SK-N-SH treated with all-trans-retinoic acid at 6 μM for 48 hours (cell line): ENCODE measurements around the gene KNCN.

Experiments
- ATAC-seq: fragments of 200-7000 bp; cut with Tn5 transposase; 3 replicates; pipeline ENCODE4 v1.9.1; 2020; ENCODE audit warnings: mild to moderate bottlenecking, moderate library complexity
- ARNTL ChIP-seq: fragments of 450-650 bp; formaldehyde crosslinking; IDR thresholded peaks from 2 replicates; pipeline ENCODE4 v1.5.0; 2020; ENCODE audit warnings: low read depth, mild to moderate bottlenecking, moderate library complexity, borderline replicate concordance
- BACH2 ChIP-seq: fragments of 250-450 bp; sonication (Bioruptor Pico); IDR thresholded peaks from 2 replicates; pipeline ENCODE4 v1.9.0; 2021; ENCODE audit warnings: mild to moderate bottlenecking, borderline replicate concordance
- CSDC2 ChIP-seq: fragments of 250-450 bp; sonication (Bioruptor Pico); IDR thresholded peaks from 2 replicates; pipeline ENCODE4 v1.5.0; 2020; ENCODE audit warnings: mild to moderate bottlenecking, moderate library complexity
- CSRNP3 ChIP-seq: fragments of 250-450 bp; sonication (Bioruptor Pico); IDR thresholded peaks from 2 replicates; pipeline ENCODE4 v1.5.1; 2021; ENCODE audit warnings: mild to moderate bottlenecking, moderate library complexity
- ESRRG ChIP-seq: fragments of 250-450 bp; sonication (Bioruptor Pico); IDR thresholded peaks from 2 replicates; pipeline ENCODE4 v1.6.1; 2021; ENCODE audit warnings: mild to moderate bottlenecking
- OSR1 ChIP-seq: fragments of 250-450 bp; sonication (Bioruptor Pico); IDR thresholded peaks from 2 replicates; pipeline ENCODE4 v1.8.0; 2022; ENCODE audit warnings: moderate library complexity, mild to moderate bottlenecking, inconsistent platforms
- PATZ1 ChIP-seq: fragments of 250-450 bp; sonication (Bioruptor Pico); IDR thresholded peaks from 2 replicates; pipeline ENCODE4 v1.8.0; 2020; ENCODE audit warnings: mild to moderate bottlenecking, moderate library complexity, borderline replicate concordance
- POU6F1 ChIP-seq: fragments of 250-450 bp; sonication (Bioruptor Pico); IDR thresholded peaks from 2 replicates; pipeline ENCODE4 v1.8.0; 2021; ENCODE audit warnings: low read depth, mild to moderate bottlenecking, moderate library complexity, borderline replicate concordance
- PPARA ChIP-seq: fragments of 250-450 bp; sonication (Bioruptor Pico); IDR thresholded peaks from 2 replicates; pipeline ENCODE4 v1.5.0; 2020; ENCODE audit warnings: mild to moderate bottlenecking, borderline replicate concordance
- RARB ChIP-seq: fragments of 250-450 bp; sonication (Bioruptor Pico); IDR thresholded peaks from 2 replicates; pipeline ENCODE4 v1.8.0; 2021; ENCODE audit warnings: mild to moderate bottlenecking, moderate library complexity
- SNAI2 ChIP-seq: fragments of 250-450 bp; sonication (Bioruptor Pico); IDR thresholded peaks from 2 replicates; pipeline ENCODE4 v1.5.0; 2020; ENCODE audit warnings: mild to moderate bottlenecking, moderate library complexity
- TOX ChIP-seq: fragments of 250-450 bp; sonication (Bioruptor Pico); IDR thresholded peaks from 2 replicates; pipeline ENCODE4 v1.8.0; 2021; ENCODE audit warnings: mild to moderate bottlenecking, moderate library complexity, borderline replicate concordance
- ZC3H10 ChIP-seq: fragments of 250-450 bp; sonication (Bioruptor Pico); IDR thresholded peaks from 2 replicates; pipeline ENCODE4 v1.5.1; 2021; ENCODE audit warnings: mild to moderate bottlenecking, moderate library complexity
- ZFP3 ChIP-seq: fragments of 250-450 bp; sonication (Bioruptor Pico); IDR thresholded peaks from 2 replicates; pipeline ENCODE4 v1.5.0; 2020; ENCODE audit warnings: mild to moderate bottlenecking, moderate library complexity
- ZFP30 ChIP-seq: fragments of 450-650 bp; formaldehyde crosslinking; IDR thresholded peaks from 2 replicates; pipeline ENCODE4 v1.5.0; 2022; ENCODE audit warnings: mild to moderate bottlenecking, moderate library complexity
- ZNF565 ChIP-seq: fragments of 450-650 bp; formaldehyde crosslinking; conservative IDR thresholded peaks from 2 replicates; pipeline ENCODE4 v1.5.0; 2020; ENCODE audit warnings: low read depth, mild to moderate bottlenecking, moderate library complexity
- ZNF70 ChIP-seq: fragments of 450-650 bp; formaldehyde crosslinking; IDR thresholded peaks from 2 replicates; pipeline ENCODE4 v1.5.0; 2020; ENCODE audit warnings: mild to moderate bottlenecking, moderate library complexity
- ZNF8 ChIP-seq: fragments of 450-650 bp; formaldehyde crosslinking; IDR thresholded peaks from 2 replicates; pipeline ENCODE4 v1.5.0; 2020; ENCODE audit warnings: mild to moderate bottlenecking, moderate library complexity
- TF ChIP-seq, protein P1 (sequence below): fragments of 250-450 bp; sonication (Bioruptor Pico); IDR thresholded peaks from 2 replicates; pipeline ENCODE4 v1.5.1; 2020; ENCODE audit warnings: low read depth, mild to moderate bottlenecking, moderate library complexity

KNCN gene

DNA sequence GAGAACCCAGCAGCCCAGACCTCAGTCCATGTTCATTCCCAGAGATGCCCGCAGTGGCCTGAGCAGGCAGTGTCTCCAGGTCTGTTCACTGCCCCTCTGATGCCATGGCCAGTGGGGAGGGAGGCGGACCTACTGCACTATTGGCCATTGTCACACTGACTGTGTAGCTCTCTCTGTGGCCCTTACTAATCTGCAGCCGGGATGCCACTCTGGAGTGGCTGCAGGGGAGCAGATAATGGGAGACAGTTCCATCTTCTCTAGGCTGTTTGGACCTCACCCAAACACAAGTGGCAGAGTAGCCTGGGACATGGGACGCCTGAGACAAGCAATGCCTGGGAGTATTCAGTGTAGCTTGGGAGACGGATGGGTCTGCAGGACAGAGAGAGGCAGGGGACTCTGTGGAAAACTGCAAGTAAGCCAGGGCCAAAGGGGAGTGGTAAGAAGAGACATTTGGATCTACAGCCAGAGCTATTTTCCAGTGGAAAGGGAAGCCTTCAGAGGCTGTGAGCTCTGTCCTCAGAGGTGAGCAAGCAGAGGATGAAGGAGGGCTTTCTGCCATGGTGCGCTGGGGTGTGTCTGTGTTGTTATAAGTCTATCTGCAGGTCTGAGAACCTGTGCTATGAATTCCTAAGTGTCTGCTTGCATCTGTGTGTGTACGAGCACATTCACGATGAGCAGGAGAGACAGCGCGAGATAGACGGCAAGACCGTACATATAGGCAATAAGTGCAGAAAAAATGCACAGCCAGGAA lies 35.1 kb downstream of the KNCN start:
- TF ChIP-seq SNAI2 (CRISPR knock-in tag) (no peak), POU6F1 (CRISPR knock-in tag) (no peak), RARB (no peak)
- no peak for ATAC-seq

DNA sequence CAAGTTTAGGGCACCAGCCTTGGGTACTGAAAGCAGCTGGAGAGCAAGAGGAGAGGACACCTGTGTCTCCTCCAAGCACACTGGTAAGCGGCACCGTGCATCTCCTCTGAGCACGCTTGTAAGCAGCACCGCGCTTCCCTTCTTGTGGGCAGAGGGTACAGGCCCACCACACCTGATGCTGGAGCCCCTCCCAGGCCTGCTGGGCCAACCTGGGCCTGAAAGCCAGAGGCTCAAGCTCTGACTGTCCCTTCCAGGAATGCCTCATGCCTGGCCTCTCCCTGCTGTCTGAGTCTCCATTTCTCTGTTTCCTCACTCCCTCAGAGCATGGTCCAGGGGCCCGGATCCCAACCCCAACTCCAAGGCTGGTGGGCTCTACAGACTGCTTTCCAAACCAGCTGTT lies 35.9 kb downstream of the KNCN start:
- no peak for ATAC-seq
- TF ChIP-seq POU6F1 (CRISPR knock-in tag) (no peak), CSDC2 (CRISPR knock-in tag) (no peak), CSRNP3 (no peak), TOX (CRISPR knock-in tag) (no peak), ZFP3 (CRISPR knock-in tag) (no peak), BACH2 (CRISPR knock-in tag) (no peak), ESRRG (CRISPR knock-in tag) (no peak), PPARA (no peak), ZNF70 (CRISPR knock-in tag) (no peak), ZNF8 (CRISPR knock-in tag) (no peak), PATZ1 (CRISPR knock-in tag) (no peak), ZC3H10 (CRISPR knock-in tag) (no peak), ZFP30 (CRISPR knock-in tag) (no peak)

GRCh38 chr1:46513536-46513935 lies 37.9 kb downstream of the KNCN start:
- no peak for ATAC-seq
- no peak for TF ChIP-seq SNAI2 (CRISPR knock-in tag)
- no peak for TF ChIP-seq ZNF565 (CRISPR knock-in tag)

GRCh38 chr1:46512792-46513190 lies 38.7 kb downstream of the KNCN start:
- TF ChIP-seq PATZ1 (CRISPR knock-in tag): no peak
- TF ChIP-seq ARNTL (CRISPR knock-in tag): no peak
- TF ChIP-seq ZNF8 (CRISPR knock-in tag): no peak
- no peak for TF ChIP-seq OSR1 (CRISPR knock-in tag)
- TF ChIP-seq, protein P1, sequence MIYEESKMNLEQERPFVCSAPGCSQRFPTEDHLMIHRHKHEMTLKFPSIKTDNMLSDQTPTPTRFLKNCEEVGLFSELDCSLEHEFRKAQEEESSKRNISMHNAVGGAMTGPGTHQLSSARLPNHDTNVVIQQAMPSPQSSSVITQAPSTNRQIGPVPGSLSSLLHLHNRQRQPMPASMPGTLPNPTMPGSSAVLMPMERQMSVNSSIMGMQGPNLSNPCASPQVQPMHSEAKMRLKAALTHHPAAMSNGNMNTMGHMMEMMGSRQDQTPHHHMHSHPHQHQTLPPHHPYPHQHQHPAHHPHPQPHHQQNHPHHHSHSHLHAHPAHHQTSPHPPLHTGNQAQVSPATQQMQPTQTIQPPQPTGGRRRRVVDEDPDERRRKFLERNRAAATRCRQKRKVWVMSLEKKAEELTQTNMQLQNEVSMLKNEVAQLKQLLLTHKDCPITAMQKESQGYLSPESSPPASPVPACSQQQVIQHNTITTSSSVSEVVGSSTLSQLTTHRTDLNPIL (CRISPR knock-in tag): no peak
- no peak for TF ChIP-seq ZFP3 (CRISPR knock-in tag)
- ATAC-seq: no peak
